ENCODE data around the gene NMNAT2. TPM values are rescaled to one million over a fixed set of nuclear protein-coding genes. Genes with fewer than 3 reads are reported as not detected.

Gene NMNAT2
- total RNA-seq, 1 experiment from 2014 or later = 0.17 TPM

DNA sequence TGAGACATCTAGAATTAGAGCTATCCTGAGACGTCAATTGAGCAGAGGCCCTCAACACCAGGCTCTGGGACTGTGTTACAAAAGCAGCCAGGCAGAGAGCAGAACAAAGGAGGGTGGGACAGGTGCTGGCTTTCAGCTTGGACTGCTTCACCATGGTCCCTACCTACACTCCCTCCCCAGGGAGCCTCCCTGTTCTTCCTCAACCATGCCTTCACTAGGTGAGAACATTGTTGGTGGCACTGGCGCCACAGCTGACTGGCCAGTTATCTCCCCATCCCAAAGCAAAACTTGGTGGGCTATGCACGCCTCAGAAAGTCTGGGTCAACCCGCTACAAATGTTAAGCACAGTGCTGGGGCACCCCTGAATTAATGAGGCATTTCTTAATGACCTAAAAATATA, 87.8 kb downstream of the NMNAT2 start:
- Histone ChIP-seq H3K36me3 (ENCODE audit: insufficient read depth, low read length, poor library complexity, severe bottlenecking) (no peaks in the 10 kb centered on the region), H3K4me3 (ENCODE audit: low read depth, low read length, poor library complexity, severe bottlenecking) (no peak overlapping the region), H3K4me1 (ENCODE audit: insufficient read depth, low read length, poor library complexity, severe bottlenecking) (no peaks in the 10 kb centered on the region), H3K9me3 (ENCODE audit: low read depth, low read length, poor library complexity, severe bottlenecking) (no peaks in the 10 kb centered on the region), H3K27ac (ENCODE audit: low read depth, low read length, poor library complexity, severe bottlenecking) (no peak overlapping the region), H3K27me3 (replicated peaks; ENCODE audit: insufficient read depth, low read depth, low read length, poor library complexity) (no peaks in the 10 kb centered on the region)
- ChIA-PET POLR2A (ENCODE audit: low non-redundant PET) (interaction anchor here (0.6 kb wide), 1 partner anchor 415 kb away, joined by 14 read pairs; no protein-coding TSS in a partner anchor), CTCF (no interaction called here)
- TF ChIP-seq, protein P1, sequence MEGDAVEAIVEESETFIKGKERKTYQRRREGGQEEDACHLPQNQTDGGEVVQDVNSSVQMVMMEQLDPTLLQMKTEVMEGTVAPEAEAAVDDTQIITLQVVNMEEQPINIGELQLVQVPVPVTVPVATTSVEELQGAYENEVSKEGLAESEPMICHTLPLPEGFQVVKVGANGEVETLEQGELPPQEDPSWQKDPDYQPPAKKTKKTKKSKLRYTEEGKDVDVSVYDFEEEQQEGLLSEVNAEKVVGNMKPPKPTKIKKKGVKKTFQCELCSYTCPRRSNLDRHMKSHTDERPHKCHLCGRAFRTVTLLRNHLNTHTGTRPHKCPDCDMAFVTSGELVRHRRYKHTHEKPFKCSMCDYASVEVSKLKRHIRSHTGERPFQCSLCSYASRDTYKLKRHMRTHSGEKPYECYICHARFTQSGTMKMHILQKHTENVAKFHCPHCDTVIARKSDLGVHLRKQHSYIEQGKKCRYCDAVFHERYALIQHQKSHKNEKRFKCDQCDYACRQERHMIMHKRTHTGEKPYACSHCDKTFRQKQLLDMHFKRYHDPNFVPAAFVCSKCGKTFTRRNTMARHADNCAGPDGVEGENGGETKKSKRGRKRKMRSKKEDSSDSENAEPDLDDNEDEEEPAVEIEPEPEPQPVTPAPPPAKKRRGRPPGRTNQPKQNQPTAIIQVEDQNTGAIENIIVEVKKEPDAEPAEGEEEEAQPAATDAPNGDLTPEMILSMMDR (conservative IDR thresholded peaks at IDR 0.05; ENCODE audit: low read depth, low read length) = no peak
- no peak for TF ChIP-seq EZH2 (IDR thresholded peaks at IDR 0.05; ENCODE audit: borderline replicate concordance, low read depth, low read length, poor library complexity, severe bottlenecking)
- intact Hi-C loops (cut with micrococcal nuclease; ENCODE audit: unreplicated experiment) = no loop called here
- BruUV-seq (replicated peaks) = no TSS peak
- DNase-seq (ENCODE audit: low spot score) = no peak

DNA sequence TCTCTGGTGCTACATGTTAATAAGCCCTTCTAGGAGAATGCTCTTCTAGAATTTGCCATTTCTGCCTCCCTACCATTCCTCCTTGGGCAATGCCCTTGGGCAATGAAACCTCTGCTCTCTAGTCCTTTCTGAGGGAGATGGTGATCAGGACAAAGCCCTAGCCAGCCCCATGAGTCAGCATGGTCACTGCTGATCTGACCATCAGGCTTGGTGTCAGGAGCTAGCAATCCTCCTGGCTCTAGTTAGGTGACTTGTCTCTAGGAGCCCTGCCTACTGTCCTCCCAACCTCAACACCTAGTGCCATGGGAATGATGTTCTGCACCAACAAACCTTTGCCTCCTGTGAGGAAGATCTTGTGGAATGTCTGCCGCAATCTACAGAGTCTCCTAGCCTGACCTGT, 89.8 kb downstream of the NMNAT2 start:
- CTCF ChIA-PET = no interaction called here
- no peaks in the 10 kb centered on the region for H3K27me3 ChIP-seq (replicated peaks; ENCODE audit: insufficient read depth, low read depth, low read length, poor library complexity)
- BruUV-seq (replicated peaks) = no TSS peak
- TF ChIP-seq, protein P1 (conservative IDR thresholded peaks at IDR 0.05; ENCODE audit: low read depth, low read length) = no peak
- TF ChIP-seq EZH2 (IDR thresholded peaks at IDR 0.05; ENCODE audit: borderline replicate concordance, low read depth, low read length, poor library complexity, severe bottlenecking) = no peak
- H3K36me3 ChIP-seq (ENCODE audit: insufficient read depth, low read length, poor library complexity, severe bottlenecking) = no peaks in the 10 kb centered on the region
- intact Hi-C loops (cut with micrococcal nuclease; ENCODE audit: unreplicated experiment) = no loop called here
- H3K4me1 ChIP-seq (ENCODE audit: insufficient read depth, low read length, poor library complexity, severe bottlenecking) = no peaks in the 10 kb centered on the region
- no peak overlapping the region for H3K27ac ChIP-seq (ENCODE audit: low read depth, low read length, poor library complexity, severe bottlenecking)
- no peaks in the 10 kb centered on the region for H3K9me3 ChIP-seq (ENCODE audit: low read depth, low read length, poor library complexity, severe bottlenecking)
- no peak overlapping the region for H3K4me3 ChIP-seq (ENCODE audit: low read depth, low read length, poor library complexity, severe bottlenecking)
- DNase-seq (ENCODE audit: low spot score) = no peak
- POLR2A ChIA-PET (ENCODE audit: low non-redundant PET) = no interaction called here

DNA sequence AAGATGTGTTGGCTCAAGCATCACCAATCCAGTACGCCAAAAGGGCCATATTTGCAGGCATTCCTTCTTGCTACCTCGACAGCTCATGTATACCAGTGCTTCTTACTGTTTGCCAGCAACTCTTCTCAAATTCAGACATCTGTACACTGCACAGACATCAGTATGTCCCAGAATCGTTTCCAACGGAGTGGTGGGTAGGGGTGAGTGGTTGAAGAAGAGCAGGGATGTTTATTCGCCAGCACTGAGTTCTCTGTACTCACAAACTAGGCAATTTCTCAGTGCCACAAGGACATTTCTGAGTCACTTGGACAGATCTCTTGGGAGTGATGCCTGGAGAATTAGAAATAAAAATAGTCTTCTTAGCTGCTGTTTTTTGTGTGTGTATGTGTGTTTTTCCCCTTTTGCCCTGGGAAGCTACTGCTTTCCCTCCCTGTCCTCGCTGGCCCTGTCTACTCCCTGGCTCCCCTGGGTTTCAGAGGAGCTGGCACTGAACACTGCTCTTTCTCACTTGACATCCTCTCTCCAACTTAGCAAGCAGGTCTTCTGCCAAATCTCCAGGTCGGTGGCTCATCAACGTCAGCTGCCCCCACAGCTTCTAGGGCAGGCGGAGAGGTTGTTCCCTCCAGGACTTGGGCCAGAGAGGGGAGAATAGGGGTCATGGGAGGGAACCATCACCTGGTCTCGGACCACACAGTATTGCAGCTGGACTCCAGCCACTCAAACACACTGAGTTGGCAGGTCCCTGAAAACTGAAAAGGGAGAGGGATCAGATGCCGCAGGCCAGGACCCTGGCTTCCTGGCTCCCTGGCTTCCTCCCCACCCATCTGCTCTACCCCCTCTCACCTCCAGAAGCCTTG, 90.5 kb downstream of the NMNAT2 start:
- intact Hi-C loops (cut with micrococcal nuclease; ENCODE audit: unreplicated experiment) = no loop called here

More for the DNA sequence above, 90.5 kb downstream of the NMNAT2 start:
- no peaks in the 10 kb centered on the region for H3K36me3 ChIP-seq (ENCODE audit: insufficient read depth, low read length, poor library complexity, severe bottlenecking)
- ChIA-PET POLR2A (ENCODE audit: low non-redundant PET) (no interaction called here), CTCF (no interaction called here)
- TF ChIP-seq, protein P1 (conservative IDR thresholded peaks at IDR 0.05; ENCODE audit: low read depth, low read length) = no peak
- no peak for TF ChIP-seq EZH2 (IDR thresholded peaks at IDR 0.05; ENCODE audit: borderline replicate concordance, low read depth, low read length, poor library complexity, severe bottlenecking)
- no peaks in the 10 kb centered on the region for H3K27me3 ChIP-seq (replicated peaks; ENCODE audit: insufficient read depth, low read depth, low read length, poor library complexity)
- no peaks in the 10 kb centered on the region for H3K4me1 ChIP-seq (ENCODE audit: insufficient read depth, low read length, poor library complexity, severe bottlenecking)
- H3K9me3 ChIP-seq (ENCODE audit: low read depth, low read length, poor library complexity, severe bottlenecking) = no peaks in the 10 kb centered on the region
- no peak for DNase-seq (ENCODE audit: low spot score)
- no TSS peak for BruUV-seq (replicated peaks)
- H3K4me3 ChIP-seq (ENCODE audit: low read depth, low read length, poor library complexity, severe bottlenecking) = no peak overlapping the region
- no peak overlapping the region for H3K27ac ChIP-seq (ENCODE audit: low read depth, low read length, poor library complexity, severe bottlenecking)
